ENCODE data around the gene BABAM2. TPM values are rescaled to one million over a fixed set of nuclear protein-coding genes. Genes with fewer than 3 reads are reported as not detected.
A peak's percentile ranks its signal among the peaks of the same experiment; 100 is the strongest.

The BABAM2 gene
- polyA plus RNA-seq, 3 donors from 2014 or later, result 52.4 to 89.2 (median 74.1) TPM

DNA sequence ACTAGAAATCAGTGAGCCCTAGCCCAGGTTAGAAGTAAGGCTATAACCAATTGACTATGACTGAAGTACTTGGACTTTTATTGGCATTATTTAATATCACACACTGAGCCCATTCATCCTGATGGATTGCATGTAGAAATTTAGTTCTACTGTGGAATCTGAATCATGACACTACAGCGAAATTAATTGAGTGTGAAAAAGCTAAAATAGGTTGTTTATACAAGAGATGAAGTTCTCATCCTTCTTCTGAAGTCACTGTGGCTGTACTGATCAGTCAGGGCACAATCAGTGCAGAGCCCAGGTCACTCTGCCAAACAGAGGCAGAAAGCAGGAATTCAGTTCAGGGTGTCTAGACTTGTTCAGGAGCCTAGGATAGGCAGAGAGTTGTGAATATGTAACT, 158.9 kb downstream of the BABAM2 start:
- no peak overlapping the region for H3K27ac Mint-ChIP-seq
- H3K9me3 Mint-ChIP-seq, result no peaks in the 10 kb centered on the region
- H3K36me3 Mint-ChIP-seq, result peaks cover 0 to 10% (median 0%) of the 10 kb centered on the region in 3 donors
- H3K27me3 Mint-ChIP-seq (ENCODE audit: low read depth in 3 of 3), result no peaks in the 10 kb centered on the region
- H3K4me3 Mint-ChIP-seq, result no peak overlapping the region
- H3K4me1 Mint-ChIP-seq, result no peaks in the 10 kb centered on the region
- no peak for DNase-seq

GRCh38 chr2:28049899-28050298, 159.4 kb downstream of the BABAM2 start:
- H3K27ac Mint-ChIP-seq, result no peak overlapping the region
- no peak overlapping the region for H3K4me3 Mint-ChIP-seq
- H3K27me3 Mint-ChIP-seq (ENCODE audit: low read depth in 3 of 3), result no peaks in the 10 kb centered on the region
- no peaks in the 10 kb centered on the region for H3K9me3 Mint-ChIP-seq
- no peaks in the 10 kb centered on the region for H3K4me1 Mint-ChIP-seq
- H3K36me3 Mint-ChIP-seq, result peaks cover 0 to 10% (median 0%) of the 10 kb centered on the region in 3 donors
- DNase-seq, result no peak

GRCh38 chr2:28052691-28053090, 162.2 kb downstream of the BABAM2 start:
- H3K27ac Mint-ChIP-seq, result no peak overlapping the region
- H3K27me3 Mint-ChIP-seq (ENCODE audit: low read depth in 3 of 3), result no peaks in the 10 kb centered on the region
- H3K4me3 Mint-ChIP-seq, result no peak overlapping the region
- H3K36me3 Mint-ChIP-seq, result peaks cover 0 to 15% (median 0%) of the 10 kb centered on the region in 3 donors
- no peaks in the 10 kb centered on the region for H3K4me1 Mint-ChIP-seq
- DNase-seq, result no peak
- H3K9me3 Mint-ChIP-seq, result no peaks in the 10 kb centered on the region

GRCh38 chr2:28053597-28053996, 163.1 kb downstream of the BABAM2 start:
- Mint-ChIP-seq H3K4me1 (no peaks in the 10 kb centered on the region), H3K27ac (no peak overlapping the region), H3K27me3 (ENCODE audit: low read depth in 3 of 3) (no peaks in the 10 kb centered on the region), H3K36me3 (peaks cover 0 to 15% (median 0%) of the 10 kb centered on the region in 3 donors), H3K4me3 (no peak overlapping the region), H3K9me3 (no peaks in the 10 kb centered on the region)
- DNase-seq, result no peak

GRCh38 chr2:28054916-28055315, 164.4 kb downstream of the BABAM2 start:
- H3K9me3 Mint-ChIP-seq, result no peaks in the 10 kb centered on the region
- no peaks in the 10 kb centered on the region for H3K27me3 Mint-ChIP-seq (ENCODE audit: low read depth in 3 of 3)
- H3K4me1 Mint-ChIP-seq, result no peaks in the 10 kb centered on the region
- peaks cover 0 to 23% (median 4%) of the 10 kb centered on the region in 3 donors for H3K36me3 Mint-ChIP-seq
- no peak overlapping the region for H3K4me3 Mint-ChIP-seq
- H3K27ac Mint-ChIP-seq, result no peak overlapping the region
- DNase-seq, result no peak

DNA sequence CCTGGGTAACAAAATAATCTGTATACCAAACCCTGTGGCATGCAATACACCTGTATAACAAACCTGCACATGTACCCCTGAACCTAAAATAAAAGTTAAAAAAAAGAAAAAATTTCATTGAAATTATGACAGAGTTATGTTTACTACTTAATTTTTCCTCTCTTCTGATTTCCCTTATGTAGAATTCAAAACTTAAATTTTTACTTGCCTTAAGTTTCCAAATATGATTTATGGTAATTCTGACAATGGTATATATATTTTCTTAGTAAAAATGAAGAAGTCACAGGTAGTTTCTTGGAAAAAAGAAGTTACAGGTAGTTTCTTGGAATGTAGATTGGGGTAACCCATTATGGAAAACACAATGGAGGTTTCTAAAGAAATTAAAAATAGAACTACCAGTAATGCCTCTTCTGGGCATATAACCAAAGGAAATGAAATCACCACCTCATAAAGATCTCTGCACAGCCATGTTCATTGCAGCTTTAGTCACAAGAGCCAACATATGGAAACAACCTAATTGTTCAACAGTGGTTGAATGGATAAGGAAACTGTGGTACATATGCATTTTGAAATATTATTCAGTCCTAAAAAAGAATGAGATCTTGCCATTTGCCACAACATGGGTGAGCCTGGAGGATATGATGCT, 164.9 kb downstream of the BABAM2 start:
- peaks cover 3 to 28% (median 4%) of the 10 kb centered on the region in 3 donors for H3K36me3 Mint-ChIP-seq
- no peaks in the 10 kb centered on the region for H3K4me1 Mint-ChIP-seq
- no peak for DNase-seq
- H3K27me3 Mint-ChIP-seq (ENCODE audit: low read depth in 3 of 3), result no peaks in the 10 kb centered on the region
- no peaks in the 10 kb centered on the region for H3K9me3 Mint-ChIP-seq
- no peak overlapping the region for H3K4me3 Mint-ChIP-seq
- H3K27ac Mint-ChIP-seq, result no peak overlapping the region

DNA sequence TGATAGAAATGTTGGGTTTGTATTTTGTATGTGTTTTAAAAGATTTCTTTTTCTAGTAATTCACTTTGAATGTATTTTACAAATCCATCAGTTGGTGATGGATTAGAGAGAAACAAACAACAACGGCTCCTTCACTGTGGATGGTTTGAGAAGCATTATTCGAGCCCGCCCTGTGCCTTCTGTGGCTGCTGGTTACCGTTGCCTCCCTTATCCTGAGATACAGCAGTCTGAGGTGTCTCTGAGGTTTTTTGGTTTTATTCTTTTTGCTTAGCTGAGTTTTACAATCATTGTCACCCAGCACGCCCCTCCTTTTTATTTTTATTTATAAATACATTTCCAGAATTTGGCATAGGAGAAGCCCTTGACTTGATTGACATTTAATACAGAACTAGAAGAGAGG, 168.3 kb downstream of the BABAM2 start:
- no peak overlapping the region for H3K27ac Mint-ChIP-seq
- no peaks in the 10 kb centered on the region for H3K4me1 Mint-ChIP-seq
- peaks cover 3 to 18% (median 4%) of the 10 kb centered on the region in 3 donors for H3K36me3 Mint-ChIP-seq
- no peak for DNase-seq
- no peak overlapping the region for H3K4me3 Mint-ChIP-seq
- no peaks in the 10 kb centered on the region for H3K27me3 Mint-ChIP-seq (ENCODE audit: low read depth in 3 of 3)
- H3K9me3 Mint-ChIP-seq, result no peaks in the 10 kb centered on the region

- H3K36me3 Mint-ChIP-seq, result peaks cover 3 to 18% (median 7%) of the 10 kb centered on the region in 3 donors
- no peak for DNase-seq
- H3K4me1 Mint-ChIP-seq, result no peaks in the 10 kb centered on the region
- no peak overlapping the region for H3K4me3 Mint-ChIP-seq
- H3K27me3 Mint-ChIP-seq (ENCODE audit: low read depth in 3 of 3), result no peaks in the 10 kb centered on the region
- no peaks in the 10 kb centered on the region for H3K9me3 Mint-ChIP-seq
- peak overlapping the region in 1 of 6 donors; percentile 65 for H3K27ac Mint-ChIP-seq
Observed at GRCh38 chr2:28062867-28063266, 172.3 kb downstream of the BABAM2 start.

DNA sequence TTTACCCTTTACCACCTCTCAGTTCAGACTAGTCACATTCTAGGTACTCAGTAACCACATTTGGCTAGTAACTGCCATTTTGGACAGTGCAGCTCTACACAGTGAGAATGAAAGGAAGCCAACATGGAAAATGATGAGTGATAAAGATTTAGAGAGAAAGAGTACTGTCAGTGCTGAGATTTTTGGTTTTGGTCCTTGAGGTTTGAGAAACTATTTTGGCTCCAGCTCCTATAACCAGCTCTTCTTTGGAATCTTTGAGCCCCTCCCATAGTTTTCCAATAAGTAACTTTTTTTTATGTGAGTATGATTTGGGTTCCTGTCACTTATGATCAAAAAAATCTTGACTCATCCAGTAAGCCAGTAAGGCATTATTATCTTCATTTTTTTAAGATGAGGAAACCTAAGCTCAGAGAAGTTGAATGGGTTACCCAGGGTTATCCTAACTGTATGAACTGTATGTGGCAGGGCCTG, 173.0 kb downstream of the BABAM2 start:
- no peak for DNase-seq
- H3K27ac Mint-ChIP-seq, result no peak overlapping the region
- H3K27me3 Mint-ChIP-seq (ENCODE audit: low read depth in 3 of 3), result no peaks in the 10 kb centered on the region
- H3K4me3 Mint-ChIP-seq, result no peak overlapping the region
- no peaks in the 10 kb centered on the region for H3K9me3 Mint-ChIP-seq
- peaks cover 3 to 18% (median 7%) of the 10 kb centered on the region in 3 donors for H3K36me3 Mint-ChIP-seq
- no peaks in the 10 kb centered on the region for H3K4me1 Mint-ChIP-seq

- H3K27me3 Mint-ChIP-seq (ENCODE audit: low read depth in 3 of 3), result peaks cover 0 to 2% (median 0%) of the 10 kb centered on the region in 3 donors
- DNase-seq, result no peak
- no peaks in the 10 kb centered on the region for H3K9me3 Mint-ChIP-seq
- no peaks in the 10 kb centered on the region for H3K4me1 Mint-ChIP-seq
- H3K36me3 Mint-ChIP-seq, result peaks cover 0 to 8% (median 3%) of the 10 kb centered on the region in 3 donors
- H3K4me3 Mint-ChIP-seq, result no peak overlapping the region
- no peak overlapping the region for H3K27ac Mint-ChIP-seq
Observed at GRCh38 chr2:28067602-28068001, 177.1 kb downstream of the BABAM2 start.

- Mint-ChIP-seq H3K27ac (no peak overlapping the region), H3K4me3 (no peak overlapping the region)
Observed at GRCh38 chr2:28068088-28068487, 177.6 kb downstream of the BABAM2 start.

DNA sequence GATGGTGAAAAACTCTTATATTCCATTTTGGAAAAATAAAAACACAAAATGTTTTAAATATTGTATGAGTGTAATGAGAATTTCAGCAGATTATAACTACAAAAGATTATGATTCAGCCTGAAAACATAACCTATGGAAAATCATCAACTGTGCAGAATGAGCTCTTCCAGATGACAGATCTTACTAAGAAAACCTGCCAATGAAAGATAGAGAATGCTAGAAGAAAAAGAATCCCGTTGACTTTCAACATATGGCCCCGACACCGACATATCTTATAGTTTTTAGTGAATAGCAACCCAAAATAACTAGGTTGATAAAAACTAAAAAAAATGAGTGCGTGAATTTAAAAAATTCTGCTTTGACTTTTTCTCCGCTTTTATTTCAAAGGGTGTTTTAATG, 178.0 kb downstream of the BABAM2 start:
- no peaks in the 10 kb centered on the region for H3K4me1 Mint-ChIP-seq
- no peak for DNase-seq
- peaks cover 0 to 8% (median 3%) of the 10 kb centered on the region in 3 donors for H3K36me3 Mint-ChIP-seq
- no peaks in the 10 kb centered on the region for H3K9me3 Mint-ChIP-seq
- peaks cover 0 to 2% (median 0%) of the 10 kb centered on the region in 3 donors for H3K27me3 Mint-ChIP-seq (ENCODE audit: low read depth in 3 of 3)
- no peak overlapping the region for H3K27ac Mint-ChIP-seq
- H3K4me3 Mint-ChIP-seq, result no peak overlapping the region

More at GRCh38 chr2:28068088-28068487, 177.6 kb downstream of the BABAM2 start:
- H3K36me3 Mint-ChIP-seq, result peaks cover 0 to 8% (median 3%) of the 10 kb centered on the region in 3 donors
- H3K9me3 Mint-ChIP-seq, result no peaks in the 10 kb centered on the region
- H3K4me1 Mint-ChIP-seq, result no peaks in the 10 kb centered on the region
- DNase-seq, result no peak
- peaks cover 0 to 2% (median 0%) of the 10 kb centered on the region in 3 donors for H3K27me3 Mint-ChIP-seq (ENCODE audit: low read depth in 3 of 3)

DNA sequence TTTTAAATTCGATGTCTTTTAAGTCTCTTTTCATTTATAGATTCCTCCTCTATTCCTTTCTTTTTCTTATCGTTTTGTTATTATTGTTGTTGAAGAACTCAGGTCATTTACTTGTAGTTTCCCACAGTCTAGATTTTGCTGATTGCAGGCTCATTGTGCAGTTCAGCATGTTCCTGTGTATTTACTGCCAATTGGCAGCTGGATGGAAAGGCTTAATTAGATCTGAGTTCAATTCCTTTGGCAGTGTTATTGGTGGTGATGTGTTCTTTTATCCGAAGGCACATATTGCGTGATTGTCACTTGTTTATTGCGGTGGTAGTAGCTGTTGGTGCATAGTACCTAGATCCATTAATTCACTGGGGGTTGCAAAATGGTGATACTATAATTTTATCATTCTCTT, 180.7 kb downstream of the BABAM2 start:
- Mint-ChIP-seq H3K27ac (no peak overlapping the region), H3K4me3 (no peak overlapping the region), H3K9me3 (no peaks in the 10 kb centered on the region), H3K27me3 (ENCODE audit: low read depth in 3 of 3) (peaks cover 0 to 2% (median 1%) of the 10 kb centered on the region in 3 donors), H3K4me1 (no peaks in the 10 kb centered on the region), H3K36me3 (peaks cover 0 to 8% (median 3%) of the 10 kb centered on the region in 3 donors)
- no peak for DNase-seq

DNA sequence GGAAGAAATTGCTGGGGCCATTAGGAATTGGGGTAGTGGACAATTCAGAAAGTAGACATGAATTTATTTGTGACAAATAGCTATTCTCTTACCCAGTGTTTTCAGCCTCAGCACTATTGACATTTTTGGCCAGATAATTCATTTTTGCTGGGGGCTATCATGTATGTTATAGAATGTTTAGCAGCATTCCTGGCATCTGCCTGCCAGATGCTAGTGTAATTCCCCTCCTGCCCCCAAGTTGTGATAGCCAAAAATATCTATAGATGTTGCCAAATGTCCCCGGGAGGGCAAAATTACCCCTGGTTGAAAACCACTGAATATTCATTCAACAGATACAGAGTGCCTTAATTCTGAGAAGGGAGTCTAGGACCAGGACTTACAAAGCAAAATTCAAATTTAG, 183.6 kb downstream of the BABAM2 start:
- H3K27ac Mint-ChIP-seq, result no peak overlapping the region
- no peak for DNase-seq
- no peaks in the 10 kb centered on the region for H3K4me1 Mint-ChIP-seq
- H3K27me3 Mint-ChIP-seq (ENCODE audit: low read depth in 3 of 3), result peaks cover 0 to 2% (median 1%) of the 10 kb centered on the region in 3 donors
- peaks cover 0 to 4% (median 3%) of the 10 kb centered on the region in 3 donors for H3K36me3 Mint-ChIP-seq
- no peak overlapping the region for H3K4me3 Mint-ChIP-seq
- H3K9me3 Mint-ChIP-seq, result no peaks in the 10 kb centered on the region

DNA sequence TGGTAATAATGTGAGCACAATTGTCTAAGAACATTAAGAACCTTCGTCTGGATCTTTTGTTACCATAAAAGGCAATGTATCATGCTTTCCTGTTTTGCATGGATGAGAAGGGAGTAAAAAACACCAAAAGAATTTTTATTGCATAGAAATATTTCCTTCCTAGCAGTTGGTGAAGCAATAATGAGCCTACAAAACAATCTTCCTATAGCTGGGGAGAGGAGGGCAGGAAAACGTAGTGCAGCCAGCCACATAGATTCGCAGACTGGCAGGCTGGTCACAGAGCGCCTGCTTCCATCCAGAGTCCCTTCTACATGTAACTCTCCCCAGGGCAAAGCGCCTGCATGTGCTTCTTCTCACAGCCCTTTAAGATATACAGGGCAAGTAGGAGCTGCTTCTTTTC, 190.4 kb downstream of the BABAM2 start:
- no peaks in the 10 kb centered on the region for H3K9me3 Mint-ChIP-seq
- H3K4me1 Mint-ChIP-seq, result peaks cover 0 to 5% of the 10 kb centered on the region in 2 donors
- H3K4me3 Mint-ChIP-seq, result no peak overlapping the region
- DNase-seq, result no peak
- no peaks in the 10 kb centered on the region for H3K27me3 Mint-ChIP-seq (ENCODE audit: low read depth in 3 of 3)
- no peak overlapping the region for H3K27ac Mint-ChIP-seq
- peaks cover 0 to 4% (median 3%) of the 10 kb centered on the region in 3 donors for H3K36me3 Mint-ChIP-seq
